ENCODE results near the gene PCSK6.

GRCh38 chr15:101325263-101326025 is 164.1 kb downstream of the PCSK6 start:
- TF ChIP-seq EZH2 (IDR thresholded peaks at IDR 0.05; ENCODE audit: insufficient read depth, poor library complexity, severe bottlenecking) (no peak), EZH2phosphoT487 (IDR thresholded peaks at IDR 0.05; ENCODE audit: insufficient read depth, low read depth) (no peak)
